NCI-H748 (cell line): ENCODE results near the gene RANBP2.
"Not testable (repeated sequence)": the region's sequence is repeated elsewhere in the genome, so short reads cannot be mapped to it uniquely, and the experiment has no call there.

Experiments
- DNase-seq: peaks from one replicate; lab custom pipeline; 2025; ENCODE audit not compliant: unreplicated experiment; lab: John Stamatoyannopoulos, UW

The RANBP2 gene

DNA sequence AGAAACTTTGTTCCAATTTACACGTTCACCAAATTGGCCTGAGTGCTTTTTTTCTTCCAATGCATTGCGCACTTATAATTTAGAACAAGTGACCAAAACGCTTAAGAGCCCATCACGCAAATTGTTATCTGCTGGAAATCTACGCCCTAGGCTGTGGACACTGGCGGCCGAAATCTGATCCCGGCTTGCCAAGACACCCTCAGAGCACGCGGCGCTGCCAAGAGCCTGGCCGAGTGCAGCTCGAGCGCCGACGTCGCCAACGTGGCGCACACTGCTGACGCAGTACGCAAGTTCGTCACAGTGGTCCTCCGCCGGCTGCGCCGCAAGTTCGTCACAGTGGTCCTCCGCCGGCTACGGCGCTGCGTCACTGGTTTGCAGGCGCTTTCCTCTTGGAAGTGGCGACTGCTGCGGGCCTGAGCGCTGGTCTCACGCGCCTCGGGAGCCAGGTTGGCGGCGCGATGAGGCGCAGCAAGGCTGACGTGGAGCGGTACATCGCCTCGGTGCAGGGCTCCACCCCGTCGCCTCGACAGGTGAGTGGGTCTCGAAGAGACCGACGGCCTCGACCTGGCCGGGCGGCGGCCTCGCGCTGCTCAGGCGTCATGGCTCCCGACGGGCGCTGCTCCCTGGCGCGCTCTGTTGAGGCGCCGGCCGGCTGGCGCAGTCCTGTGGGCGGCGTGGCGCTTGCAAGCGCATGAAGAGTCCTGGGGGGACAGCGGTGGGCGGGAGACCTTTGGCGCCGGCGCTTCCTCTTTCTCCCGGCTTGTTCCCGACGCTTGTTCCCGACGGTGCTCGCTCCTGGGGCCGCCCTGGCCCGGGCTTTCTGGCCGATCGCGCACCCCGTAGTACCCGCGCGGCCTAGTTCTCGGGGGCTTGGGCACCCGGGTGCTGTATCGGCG, at the start of gene RANBP2:
Gene RANBP2 (plus strand): TSS at position 334 of the 896 bp plus-strand sequence. CDS start 125 bp downstream, at position 459.
- DNase-seq: peak; percentile 97

DNA sequence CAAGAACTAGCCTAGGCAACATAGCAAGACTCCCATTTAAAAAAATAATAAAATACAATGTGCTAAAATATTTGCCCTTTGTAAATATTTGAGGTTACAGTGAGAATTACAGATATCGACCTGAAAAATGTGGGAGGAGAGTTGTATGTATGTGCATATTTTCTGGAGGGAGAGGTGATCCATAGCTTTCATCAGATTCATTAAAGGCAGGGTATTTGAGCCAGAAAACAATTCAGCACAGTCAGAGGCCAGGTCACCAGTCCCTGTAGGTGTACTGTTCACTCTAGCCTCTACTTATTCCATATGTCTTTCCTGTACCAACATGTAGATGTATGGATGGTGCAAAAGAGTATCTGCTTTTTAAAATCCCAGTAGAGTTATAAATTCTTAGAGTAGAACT, 49.0 kb upstream of the RANBP2 start:
- not testable (repeated sequence) for DNase-seq

DNA sequence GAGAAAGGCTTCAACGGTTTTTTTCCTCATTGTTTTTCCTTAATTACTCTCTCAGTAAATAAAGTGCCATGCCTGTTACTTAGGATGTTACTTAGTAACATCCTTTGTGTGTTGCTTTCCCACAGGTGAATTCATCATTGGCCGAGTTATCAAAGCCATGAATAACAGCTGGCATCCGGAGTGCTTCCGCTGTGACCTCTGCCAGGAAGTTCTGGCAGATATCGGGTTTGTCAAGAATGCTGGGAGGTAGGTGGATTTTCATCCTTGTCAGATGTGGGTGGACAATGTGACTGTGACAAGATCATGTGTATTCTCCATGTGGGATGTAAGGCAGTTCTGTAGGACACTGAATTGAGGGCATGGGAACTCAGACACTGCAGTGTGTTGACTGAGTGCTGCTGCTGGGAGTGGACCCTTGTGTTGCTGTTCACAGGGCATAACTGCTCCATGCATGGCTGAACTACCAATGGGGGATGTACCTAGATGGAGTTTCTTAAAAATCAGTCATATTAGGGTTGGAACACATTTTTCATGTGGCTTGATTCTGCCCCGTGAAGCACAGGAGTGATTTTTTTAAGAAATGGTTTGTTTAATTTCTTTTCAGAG, 47.0 kb upstream of the RANBP2 start:
- not testable (repeated sequence) for DNase-seq

DNA sequence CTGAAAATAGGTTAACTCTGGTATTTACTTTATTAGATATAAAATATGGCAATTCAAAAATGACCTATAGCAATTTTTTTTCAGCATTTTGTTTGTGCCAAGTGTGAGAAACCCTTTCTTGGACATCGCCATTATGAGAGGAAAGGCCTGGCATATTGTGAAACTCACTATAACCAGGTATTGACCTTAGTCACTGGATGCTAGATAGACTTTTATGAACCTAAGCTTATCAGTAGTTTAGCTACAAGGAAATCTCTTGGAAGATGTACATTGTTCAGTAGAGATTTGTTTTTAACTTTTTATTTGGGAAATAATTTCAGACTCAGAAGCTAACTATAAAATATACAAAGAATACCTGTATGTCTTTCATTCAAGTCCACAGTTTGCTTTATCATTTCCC, 42.8 kb upstream of the RANBP2 start:
- DNase-seq: not testable (repeated sequence)

DNA sequence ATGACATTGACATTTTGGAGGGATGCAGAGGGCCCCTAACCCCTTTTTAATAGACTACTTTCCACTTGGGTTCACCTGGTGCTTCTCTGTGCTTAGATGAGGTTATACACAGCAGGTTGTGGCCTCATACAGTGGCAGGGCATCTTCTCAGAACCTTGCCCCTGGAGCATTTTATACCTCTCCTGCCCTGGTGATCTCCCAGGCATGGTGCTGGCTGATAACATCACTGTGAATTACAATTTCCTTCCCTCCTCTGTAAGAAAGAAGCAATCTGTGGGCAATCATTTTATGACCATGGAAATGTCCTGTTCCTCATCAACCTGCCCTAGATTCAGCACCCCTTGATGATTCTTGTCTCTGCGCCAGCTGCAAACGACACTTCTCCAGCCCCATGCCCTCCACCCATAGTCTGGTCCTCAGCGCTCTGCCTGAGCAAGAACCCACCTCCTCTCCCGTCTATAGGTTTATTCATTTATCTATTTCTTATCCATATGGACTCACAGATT, 42.0 kb upstream of the RANBP2 start:
- DNase-seq: peak; percentile 0

DNA sequence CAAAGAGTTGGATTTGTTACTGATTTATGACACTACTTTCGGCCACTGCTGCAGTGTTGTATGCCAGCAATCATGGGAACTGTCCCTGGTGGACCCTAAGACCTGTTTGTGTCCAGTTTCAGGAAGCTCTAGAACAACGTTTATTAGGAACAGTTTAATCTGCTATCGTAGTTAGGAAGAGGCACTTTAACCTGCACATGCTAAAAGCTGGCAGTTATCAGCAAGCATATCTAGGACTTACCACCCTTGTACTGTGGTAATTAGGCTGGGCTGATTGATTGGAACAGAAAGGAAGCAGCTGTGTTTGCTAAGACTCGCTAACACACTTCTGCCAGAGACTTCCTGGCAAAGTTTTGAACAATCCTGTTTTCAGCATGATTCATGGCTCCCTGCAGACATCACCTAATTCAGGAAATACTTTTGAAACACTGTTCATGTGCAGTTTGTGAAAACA, 41.1 kb upstream of the RANBP2 start:
- peak; percentile 81 for DNase-seq

DNA sequence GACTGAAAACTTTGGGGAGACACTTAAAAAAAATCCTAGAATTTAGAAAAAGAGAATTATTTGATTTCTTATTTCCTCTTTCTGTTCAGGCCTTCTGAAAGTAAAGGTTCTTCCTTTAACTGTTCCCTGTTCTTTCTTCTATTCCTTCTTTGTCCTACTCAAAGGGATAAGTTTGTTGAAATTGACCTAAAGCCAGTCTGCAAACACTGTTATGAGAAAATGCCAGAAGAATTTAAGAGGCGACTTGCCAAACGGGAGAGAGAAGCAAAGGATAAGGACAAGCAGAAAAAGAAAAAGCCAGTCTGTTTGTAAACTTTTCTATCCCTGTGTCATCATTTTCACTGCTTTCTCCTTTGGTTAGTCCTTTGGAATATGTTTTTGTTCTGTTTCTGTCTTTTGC, 38.5 kb upstream of the RANBP2 start:
- not testable (repeated sequence) for DNase-seq

DNA sequence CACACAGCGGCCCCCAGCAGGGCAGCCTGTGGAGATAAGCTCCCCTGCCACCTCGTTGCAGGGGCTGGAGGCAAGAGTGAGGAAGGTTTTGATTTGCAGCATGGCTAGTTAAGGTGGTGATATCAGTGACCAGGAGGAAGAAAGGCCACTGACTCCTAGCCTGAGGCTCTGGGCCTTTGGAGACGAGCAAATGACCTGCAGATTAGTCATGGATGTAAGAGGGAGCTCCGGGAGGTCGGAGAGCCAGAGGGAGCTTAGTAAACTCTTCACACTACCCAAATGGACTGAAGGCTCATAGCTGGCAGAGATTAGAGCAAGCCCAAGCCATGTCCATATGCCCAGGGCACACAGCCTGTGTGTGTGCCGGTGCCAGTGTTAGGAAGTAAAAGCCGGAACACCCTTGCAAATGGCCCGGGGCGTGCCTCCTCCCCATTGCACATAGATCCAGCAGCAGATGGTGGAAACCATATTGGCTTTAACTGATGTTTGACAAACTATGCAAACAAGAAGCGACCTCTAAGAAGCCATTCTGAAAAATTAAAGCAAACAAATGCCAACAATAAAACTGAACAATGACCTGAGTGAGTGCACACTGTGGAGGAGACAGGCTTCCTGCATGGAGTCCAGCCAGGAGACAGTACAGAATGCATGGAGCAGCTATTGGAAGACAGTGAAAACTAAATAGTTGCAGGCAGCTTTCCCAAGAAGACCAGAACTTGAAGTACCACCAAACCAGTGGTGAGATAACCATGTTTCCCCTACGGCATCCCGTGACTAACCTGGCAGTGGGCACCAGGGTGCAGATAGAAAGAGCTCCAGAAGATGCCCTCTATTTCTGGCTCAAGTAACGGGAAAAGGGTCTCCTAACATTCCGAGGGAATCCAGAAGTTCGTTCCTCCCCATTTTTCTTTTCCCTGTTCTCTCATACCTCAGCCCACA, 30.2 kb upstream of the RANBP2 start:
- peak; percentile 73 for DNase-seq

DNA sequence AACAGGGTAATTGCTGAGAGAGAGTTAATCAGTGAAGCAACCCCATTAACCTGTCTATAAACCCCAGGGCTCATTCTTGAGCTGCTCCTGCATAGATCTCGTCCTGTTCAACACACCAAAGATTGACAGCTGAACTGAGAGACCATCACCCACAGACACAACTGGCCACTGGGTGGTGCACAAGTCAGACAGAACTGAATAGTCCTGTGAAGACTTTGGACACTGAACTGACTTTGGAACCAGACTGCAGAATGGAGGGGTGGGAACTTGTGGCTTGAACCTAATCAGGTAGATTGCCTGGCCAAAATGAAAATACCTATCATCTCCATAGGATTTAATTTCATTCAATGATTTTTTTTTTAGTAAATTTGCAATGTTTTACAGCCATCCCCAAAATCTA, 29.3 kb upstream of the RANBP2 start:
- not testable (repeated sequence) for DNase-seq

DNA sequence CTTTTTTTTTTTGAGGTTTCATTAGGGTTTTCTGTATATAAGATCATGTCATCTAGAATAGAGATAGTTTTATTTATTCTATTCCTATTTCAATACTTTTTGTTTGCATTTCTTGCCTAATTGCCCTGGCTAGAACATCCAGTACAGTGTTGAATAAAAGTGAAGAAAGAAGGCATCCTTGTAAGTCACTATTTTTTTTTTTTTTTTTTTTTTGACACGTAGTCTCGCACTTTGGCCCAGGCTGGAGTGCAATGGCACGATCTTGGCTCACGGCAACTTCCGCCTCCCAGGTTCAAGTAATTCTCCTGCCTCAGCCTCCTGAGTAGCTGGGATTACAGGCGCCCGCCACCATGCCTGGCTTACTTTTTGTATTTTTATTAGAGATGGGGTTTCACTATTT, 27.8 kb upstream of the RANBP2 start:
- no peak for DNase-seq

DNA sequence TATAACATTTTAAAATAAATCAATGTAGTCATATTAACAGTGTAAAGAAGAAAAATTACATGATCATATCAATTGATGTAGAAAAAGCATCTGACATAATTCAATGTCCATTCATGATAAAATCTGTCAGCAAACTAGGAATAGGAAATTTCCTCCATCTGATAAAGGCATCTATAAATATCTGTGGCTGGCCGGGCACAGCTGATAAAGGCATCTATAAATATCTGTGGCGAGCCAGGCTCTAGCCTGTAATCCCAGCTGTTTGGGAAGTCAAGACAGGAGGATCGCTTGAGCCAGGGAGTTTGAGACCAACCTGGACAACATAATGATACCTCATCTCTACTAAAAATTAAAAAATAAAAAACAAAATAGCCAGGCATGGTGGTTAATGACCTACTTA, 18.1 kb upstream of the RANBP2 start:
- no peak for DNase-seq

DNA sequence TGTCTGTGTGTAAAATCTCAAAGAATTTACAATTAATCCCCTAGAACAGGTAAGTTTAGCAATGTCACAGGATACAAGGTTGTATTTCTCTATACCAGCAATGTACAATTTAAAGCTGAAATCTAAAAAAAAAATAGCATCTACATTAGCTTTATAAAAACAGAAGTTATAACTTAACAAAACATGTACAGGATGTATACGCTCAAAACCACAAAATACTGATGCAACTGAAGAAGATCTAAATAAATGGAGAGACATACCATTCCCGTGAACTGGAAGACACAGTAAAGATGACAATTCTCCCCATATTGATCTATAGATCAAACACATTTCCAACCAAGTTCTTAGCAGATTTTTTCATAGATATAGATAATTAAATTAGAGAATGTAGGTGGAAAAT, 17.5 kb upstream of the RANBP2 start:
- DNase-seq: no peak

DNA sequence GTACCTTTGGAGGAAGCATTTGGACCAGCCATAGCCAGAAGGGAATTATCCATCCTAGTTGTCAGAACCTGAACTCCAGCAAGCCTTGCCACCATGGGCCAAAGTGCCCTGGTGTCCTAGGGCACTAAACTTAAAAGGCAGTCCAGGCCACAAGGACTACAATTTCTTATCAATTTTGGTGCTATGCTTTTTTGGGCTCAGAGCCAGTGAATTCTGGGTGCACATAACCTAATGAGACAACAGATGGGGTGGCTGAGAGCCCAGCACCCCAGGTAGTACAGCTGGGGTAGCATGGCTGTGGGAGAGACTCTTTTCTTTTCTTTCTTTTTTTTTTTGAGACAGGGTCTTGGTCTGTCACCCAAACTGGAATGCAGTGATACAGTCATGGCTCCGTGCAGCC, 14.4 kb upstream of the RANBP2 start:
- DNase-seq: no peak

DNA sequence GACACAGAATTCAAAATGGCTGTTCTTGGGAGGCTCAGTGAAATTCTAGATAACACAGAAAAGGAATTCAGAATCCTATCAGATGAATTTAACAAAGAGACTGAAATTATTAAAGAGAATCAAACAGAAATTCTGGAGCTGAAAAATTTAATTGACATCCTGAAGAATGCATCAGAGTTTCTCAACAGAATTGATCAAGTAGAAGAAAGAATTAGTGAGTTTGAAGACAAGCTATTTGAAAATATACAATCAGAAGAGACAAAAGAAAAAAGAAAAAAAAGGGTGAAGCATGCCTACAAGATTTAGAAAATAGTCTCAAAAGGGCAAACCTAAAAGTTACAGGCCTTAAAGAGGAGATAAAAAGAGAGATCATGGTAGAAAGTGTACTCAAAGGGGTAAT, 12.0 kb upstream of the RANBP2 start:
- DNase-seq: no peak

DNA sequence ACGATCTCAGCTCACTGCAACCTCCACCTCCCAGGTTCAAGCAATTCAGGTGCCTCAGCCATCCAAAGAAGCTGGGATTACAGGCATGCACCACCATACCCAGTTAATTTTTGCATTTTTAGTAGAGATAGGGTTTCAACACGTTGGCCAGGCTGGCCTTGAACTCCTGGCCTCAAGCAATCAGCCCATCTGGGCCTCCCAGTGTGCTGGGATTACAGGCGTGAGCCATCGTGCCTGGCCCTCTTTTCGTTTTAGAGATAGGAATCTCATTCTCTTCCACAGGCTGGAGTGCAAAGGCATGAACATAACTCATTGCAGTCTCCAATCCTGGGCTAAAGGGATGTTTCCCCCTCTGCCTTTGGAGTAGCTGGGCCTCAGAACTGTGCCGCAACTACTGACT, 2.3 kb upstream of the RANBP2 start:
- DNase-seq: not testable (repeated sequence)

DNA sequence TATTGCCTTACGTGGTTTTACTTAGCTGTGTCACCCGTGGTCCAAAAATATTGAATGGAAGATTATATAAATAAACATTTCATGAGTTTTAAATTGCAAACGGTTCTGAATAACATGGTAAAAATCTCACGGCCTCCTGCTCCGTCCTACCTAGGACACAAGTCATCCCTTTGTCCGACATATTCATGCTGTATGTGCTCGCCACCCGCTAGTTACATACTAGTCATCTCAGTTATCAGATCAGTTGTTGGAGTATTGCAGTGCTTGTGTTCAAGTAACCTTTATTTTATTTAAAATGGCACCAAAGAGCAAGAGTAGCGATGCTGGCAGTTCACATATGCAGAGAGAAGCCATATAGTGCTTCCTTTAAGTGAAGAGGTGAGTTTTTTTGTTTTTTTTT, 6.8 kb downstream of the RANBP2 start:
- not testable (repeated sequence) for DNase-seq

DNA sequence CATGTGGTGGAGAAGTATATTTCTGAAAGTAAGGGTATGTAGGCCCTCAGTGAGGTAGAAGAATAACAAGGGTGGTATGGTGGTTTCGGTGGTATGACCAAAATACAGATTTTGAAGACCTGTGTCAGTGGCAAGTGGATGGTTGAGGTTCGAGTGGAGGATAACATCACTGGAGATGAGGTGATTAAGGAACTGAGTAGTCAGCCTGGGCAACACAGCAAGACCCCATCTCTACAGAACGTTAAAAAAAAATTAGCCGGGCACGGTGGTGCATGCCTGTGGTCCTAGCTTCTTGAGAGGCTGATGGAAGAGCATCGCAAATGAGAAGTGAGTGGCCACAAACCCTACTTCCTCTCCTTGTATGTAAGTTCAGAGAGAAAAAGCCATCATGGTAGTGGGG, 15.4 kb downstream of the RANBP2 start:
- DNase-seq: not testable (repeated sequence)

DNA sequence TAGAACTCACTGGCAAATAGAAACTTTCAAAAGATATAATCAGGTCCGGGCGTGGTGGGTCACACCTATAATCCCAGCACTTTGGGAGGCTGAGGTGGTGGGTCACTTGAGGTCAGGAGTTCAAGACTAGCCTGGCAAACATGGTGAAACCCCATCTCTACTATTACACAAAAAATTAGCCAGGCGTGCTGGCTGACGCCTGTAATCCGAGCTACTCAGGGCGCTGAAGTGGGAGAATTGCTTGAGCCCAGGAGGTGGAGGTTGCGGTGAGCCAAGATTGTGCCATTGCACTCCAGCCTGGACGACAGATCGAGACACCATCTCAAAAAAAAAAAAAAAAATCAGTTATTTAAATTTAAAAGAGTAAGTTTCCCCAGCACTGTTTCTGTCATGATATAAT, 38.7 kb downstream of the RANBP2 start:
- not testable (repeated sequence) for DNase-seq

DNA sequence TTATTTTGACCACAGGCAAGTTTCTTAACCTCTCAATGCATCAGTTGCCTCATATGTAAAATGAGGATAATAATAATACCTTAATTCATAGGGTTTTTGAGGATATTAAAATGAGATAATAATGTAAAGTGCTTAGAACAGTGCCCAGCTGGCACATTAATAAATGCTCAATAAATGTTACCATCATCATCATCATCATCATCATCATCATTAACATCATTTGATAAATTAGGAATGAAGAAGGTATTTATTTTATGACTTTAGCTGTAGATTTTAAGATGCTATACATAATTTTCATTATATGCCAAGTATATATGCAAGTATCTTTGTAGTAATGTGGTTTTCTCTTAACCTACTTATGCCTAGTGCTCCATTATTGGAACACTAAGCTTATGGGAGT, 43.3 kb downstream of the RANBP2 start:
- not testable (repeated sequence) for DNase-seq

DNA sequence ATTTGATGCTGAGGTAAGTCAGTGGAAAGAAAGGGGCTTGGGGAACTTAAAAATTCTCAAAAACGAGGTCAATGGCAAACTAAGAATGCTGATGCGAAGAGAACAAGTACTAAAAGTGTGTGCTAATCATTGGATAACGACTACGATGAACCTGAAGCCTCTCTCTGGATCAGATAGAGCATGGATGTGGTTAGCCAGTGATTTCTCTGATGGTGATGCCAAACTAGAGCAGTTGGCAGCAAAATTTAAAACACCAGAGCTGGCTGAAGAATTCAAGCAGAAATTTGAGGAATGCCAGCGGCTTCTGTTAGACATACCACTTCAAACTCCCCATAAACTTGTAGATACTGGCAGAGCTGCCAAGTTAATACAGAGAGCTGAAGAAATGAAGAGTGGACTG, 47.4 kb downstream of the RANBP2 start:
- DNase-seq: not testable (repeated sequence)

DNA sequence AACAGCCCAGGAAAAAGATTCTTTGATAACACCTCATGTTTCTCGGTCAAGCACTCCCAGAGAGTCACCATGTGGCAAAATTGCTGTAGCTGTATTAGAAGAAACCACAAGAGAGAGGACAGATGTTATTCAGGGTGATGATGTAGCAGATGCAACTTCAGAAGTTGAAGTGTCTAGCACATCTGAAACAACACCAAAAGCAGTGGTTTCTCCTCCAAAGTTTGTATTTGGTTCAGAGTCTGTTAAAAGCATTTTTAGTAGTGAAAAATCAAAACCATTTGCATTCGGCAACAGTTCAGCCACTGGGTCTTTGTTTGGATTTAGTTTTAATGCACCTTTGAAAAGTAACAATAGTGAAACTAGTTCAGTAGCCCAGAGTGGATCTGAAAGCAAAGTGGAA, 48.6 kb downstream of the RANBP2 start:
- not testable (repeated sequence) for DNase-seq
